ENCODE results near the gene LMX1B. TPM values are rescaled to one million over a fixed set of nuclear protein-coding genes. Genes with fewer than 3 reads are reported as not detected.

The LMX1B gene
- total RNA-seq, 1 experiment from 2014 or later, result 11.3 TPM

- no peak for TF ChIP-seq EZH2phosphoT487 (IDR thresholded peaks at IDR 0.05; ENCODE audit: borderline replicate concordance)
- TF ChIP-seq EGR1 (IDR thresholded peaks at IDR 0.05; ENCODE audit: low read depth), result no peak
- no peak for TF ChIP-seq SIN3A (IDR thresholded peaks at IDR 0.05; ENCODE audit: low read depth)
These were observed 31.8 kb upstream of the LMX1B start (continued) for GRCh38 chr9:126581893-126582292.

GRCh38 chr9:126582427-126582826 lies 31.3 kb upstream of the LMX1B start:
- BruUV-seq (replicated peaks), result no TSS peak
- no peaks in the 10 kb centered on the region for H3K4me1 ChIP-seq (ENCODE audit: control insufficient read depth in 1 of 2, insufficient read depth in 2 of 2, low read length in 2 of 2)
- CTCF ChIA-PET, result no interaction called here
- H3K9me3 ChIP-seq (ENCODE audit: control insufficient read depth in 1 of 2, insufficient read depth in 1 of 2, low read depth in 1 of 2, low read length in 2 of 2), result no peaks in the 10 kb centered on the region
- H3K27ac ChIP-seq (ENCODE audit: low read depth, low read length), result no peak overlapping the region
- POLR2A ChIA-PET, result no interaction called here
- no peak overlapping the region for H3K9ac ChIP-seq (ENCODE audit: low read length)
- no peak overlapping the region for H2AFZ ChIP-seq (ENCODE audit: low read depth, low read length, poor library complexity, severe bottlenecking)
- H3K4me2 ChIP-seq (ENCODE audit: low read length), result no peak overlapping the region
- no peak for DNase-seq (ENCODE audit: low read depth, low spot score)
- intact Hi-C loops (cut with micrococcal nuclease), result no loop called here
- ATAC-seq, result no peak
- TF ChIP-seq CTCF (IDR thresholded peaks at IDR 0.05 in 2 of 3, conservative IDR thresholded peaks at IDR 0.05 in 1 of 3; ENCODE audit: borderline replicate concordance in 1 of 3, insufficient read depth in 1 of 3, low read depth in 2 of 3, low read length in 2 of 3) (no peak), POLR2AphosphoS5 (IDR thresholded peaks at IDR 0.05; ENCODE audit: low read depth, low read length) (no peak), REST (IDR thresholded peaks at IDR 0.05; ENCODE audit: low read depth) (no peak), SRF (IDR thresholded peaks at IDR 0.05; ENCODE audit: low read depth) (no peak), EZH2phosphoT487 (IDR thresholded peaks at IDR 0.05; ENCODE audit: borderline replicate concordance) (no peak), JUND (IDR thresholded peaks at IDR 0.05) (no peak), EZH2 (IDR thresholded peaks at IDR 0.05) (no peak), ZNF274 (IDR thresholded peaks at IDR 0.05; ENCODE audit: low read depth, low read length) (no peak), ATF3 (IDR thresholded peaks at IDR 0.05) (no peak), EGR1 (IDR thresholded peaks at IDR 0.05; ENCODE audit: low read depth) (no peak), MAX (IDR thresholded peaks at IDR 0.05) (no peak), CBX3 (IDR thresholded peaks at IDR 0.05; ENCODE audit: low read depth) (no peak), CEBPB (IDR thresholded peaks at IDR 0.05; ENCODE audit: low read depth) (no peak), ELF1 (IDR thresholded peaks at IDR 0.05; ENCODE audit: borderline replicate concordance, low read depth) (no peak), TCF7L2 (IDR thresholded peaks at IDR 0.05; ENCODE audit: borderline replicate concordance, extremely low read depth, insufficient read depth, insufficient read length) (no peak), FOSL1 (IDR thresholded peaks at IDR 0.05; ENCODE audit: low read depth) (no peak)
- H3K36me3 ChIP-seq (ENCODE audit: control insufficient read depth in 1 of 2, insufficient read depth in 2 of 2, low read length in 2 of 2), result no peaks in the 10 kb centered on the region
- H4K20me1 ChIP-seq (ENCODE audit: insufficient read depth), result no peaks in the 10 kb centered on the region
- H3K27me3 ChIP-seq (ENCODE audit: insufficient read depth, low read length), result no peaks in the 10 kb centered on the region
- H3K4me3 ChIP-seq (replicated peaks in 1 of 2; ENCODE audit: low read depth in 1 of 2, low read length in 2 of 2), result no peak overlapping the region
- RAD21 ChIA-PET (ENCODE audit: low non-redundant PET in 1 of 2, low total read pairs in 2 of 2, uncharacterized antibody in 2 of 2, unreplicated experiment in 2 of 2), result no interaction called here
- no peaks in the 10 kb centered on the region for H3K79me2 ChIP-seq (ENCODE audit: insufficient read depth, low read length)
- no peaks in the 10 kb centered on the region for H3K9me2 ChIP-seq (ENCODE audit: insufficient read depth)

Data from HCT116 (cell line).